A673 (cell line): ENCODE results near the gene ZNF621. TPM values are rescaled to one million over a fixed set of nuclear protein-coding genes. Genes with fewer than 3 reads are reported as not detected.

Experiments
- BruUV-seq: library from RNA; stranded (reverse); fragments of 400-500 nt; replicated peaks from 2 replicates; lab custom pipeline; 2021; lab: Mats Ljungman, UMichigan
- CTCF ChIA-PET: fragments of 300-600 bp; sonication (Branson Sonifier 250); formaldehyde crosslinking; loops from one replicate; lab custom pipeline; 2022; ENCODE audit warnings: antibody characterized with exemption; lab: Charles Lee
- POLR2A ChIA-PET: fragments of 300-600 bp; sonication (Branson Sonifier 250); formaldehyde crosslinking; loops from one replicate; lab custom pipeline; 2022; ENCODE audit warnings: antibody characterized with exemption; ENCODE audit not compliant: low non-redundant PET; lab: Charles Lee
- DNase-seq: peaks from one replicate; pipeline ENCODE4 v3.0.0-alpha.2; 2015; ENCODE audit warnings: low spot score
- H3K27ac ChIP-seq: fragments of 200-600 bp; sonication (generic); 2 replicates; pipeline ENCODE4 v1.5.1; 2016; ENCODE audit warnings: mixed run types, low read depth, mild to moderate bottlenecking, mixed read lengths, antibody characterized with exemption, low read length; ENCODE audit not compliant: poor library complexity, severe bottlenecking
- H3K27me3 ChIP-seq: fragments of 200-600 bp; sonication (generic); replicated peaks from 2 replicates; pipeline ENCODE4 v1.6.1; 2017; ENCODE audit warnings: mixed run types, low read depth, mild to moderate bottlenecking, mixed read lengths, antibody characterized with exemption, low read length; ENCODE audit not compliant: insufficient read depth, poor library complexity
- H3K36me3 ChIP-seq: fragments of 200-600 bp; sonication (generic); 2 replicates; pipeline ENCODE4 v1.6.1; 2016; ENCODE audit warnings: mixed run types, mild to moderate bottlenecking, mixed read lengths, antibody characterized with exemption, low read length; ENCODE audit not compliant: insufficient read depth, poor library complexity, severe bottlenecking
- H3K4me1 ChIP-seq: fragments of 200-600 bp; sonication (generic); 2 replicates; pipeline ENCODE4 v1.6.1; 2017; ENCODE audit warnings: mixed run types, mild to moderate bottlenecking, mixed read lengths, antibody characterized with exemption, low read length; ENCODE audit not compliant: insufficient read depth, poor library complexity, severe bottlenecking
- H3K4me3 ChIP-seq: fragments of 200-600 bp; sonication (generic); 2 replicates; pipeline ENCODE4 v1.5.1; 2016; ENCODE audit warnings: low read depth, mixed run types, mild to moderate bottlenecking, mixed read lengths, low read length; ENCODE audit not compliant: poor library complexity, severe bottlenecking
- H3K9me3 ChIP-seq: fragments of 200-600 bp; sonication (generic); 2 replicates; pipeline ENCODE4 v1.6.1; 2016; ENCODE audit warnings: mixed run types, low read depth, mild to moderate bottlenecking, mixed read lengths, antibody characterized with exemption, low read length; ENCODE audit not compliant: poor library complexity, severe bottlenecking
- CTCF ChIP-seq: fragments of 300-800, 200-600 bp; sonication (generic); conservative IDR thresholded peaks from 2 replicates; pipeline ENCODE4 v1.5.1; 2017; ENCODE audit warnings: low read depth, mild to moderate bottlenecking, antibody characterized with exemption, low read length, moderate library complexity, mixed read lengths
- EZH2 ChIP-seq: fragments of 200-600 bp; sonication (generic); IDR thresholded peaks from 2 replicates; pipeline ENCODE4 v1.6.1; 2017; ENCODE audit warnings: borderline replicate concordance, low read depth, mild to moderate bottlenecking, mixed read lengths, antibody characterized with exemption, low read length; ENCODE audit not compliant: poor library complexity, severe bottlenecking
- intact Hi-C: fragments of 100-400 bp; cut with micrococcal nuclease; formaldehyde crosslinking; loops from one replicate; pipeline ENCODE4 v1.10.0; 2022; ENCODE audit not compliant: unreplicated experiment
- total RNA-seq: library from RNA; stranded (reverse); gene quantifications from 2 replicates; pipeline ENCODE4 v1.2.3, GENCODE V29; 2021

ZNF621 gene
- total RNA-seq, 1 experiment from 2014 or later, result 9.9 TPM

GRCh38 chr3:40566694-40567093, 41.9 kb downstream of the ZNF621 start:
- Histone ChIP-seq H3K27ac (no peak overlapping the region), H3K9me3 (no peaks in the 10 kb centered on the region), H3K36me3 (no peaks in the 10 kb centered on the region), H3K4me3 (no peak overlapping the region), H3K4me1 (no peaks in the 10 kb centered on the region), H3K27me3 (no peaks in the 10 kb centered on the region)
- ChIA-PET POLR2A (no interaction called here), CTCF (no interaction called here)
- no peak for DNase-seq
- intact Hi-C loops, result no loop called here
- BruUV-seq, result no TSS peak
- TF ChIP-seq EZH2, result no peak
- TF ChIP-seq CTCF, result no peak

- Histone ChIP-seq H3K9me3 (no peaks in the 10 kb centered on the region), H3K4me3 (no peak overlapping the region), H3K4me1 (peaks cover 16% of the 10 kb centered on the region), H3K27ac (no peak overlapping the region), H3K36me3 (no peaks in the 10 kb centered on the region), H3K27me3 (no peaks in the 10 kb centered on the region)
- POLR2A ChIA-PET, result no interaction called here
- CTCF ChIA-PET, result no interaction called here
- intact Hi-C loops, result no loop called here
- BruUV-seq, result no TSS peak
- DNase-seq, result no peak
- TF ChIP-seq CTCF (no peak), EZH2 (no peak)
Measured at GRCh38 chr3:40572588-40572987, 47.8 kb downstream of the ZNF621 start.

GRCh38 chr3:40574050-40574449, 49.3 kb downstream of the ZNF621 start:
- CTCF ChIA-PET, result no interaction called here
- no peak for DNase-seq

More at GRCh38 chr3:40574050-40574449, 49.3 kb downstream of the ZNF621 start:
- intact Hi-C loops, result loop anchor here (2.0 kb wide), 1 partner anchor 247 kb away; no protein-coding TSS in a partner anchor
- POLR2A ChIA-PET, result no interaction called here
- Histone ChIP-seq H3K27ac (no peak overlapping the region), H3K27me3 (no peaks in the 10 kb centered on the region), H3K4me3 (no peak overlapping the region), H3K36me3 (no peaks in the 10 kb centered on the region), H3K4me1 (peaks cover 16% of the 10 kb centered on the region), H3K9me3 (no peaks in the 10 kb centered on the region)
- TF ChIP-seq EZH2, result no peak
- no peak for TF ChIP-seq CTCF
- BruUV-seq, result no TSS peak
